ENCODE measurements around the gene ARHGAP27. TPM values are rescaled to one million over a fixed set of nuclear protein-coding genes. Genes with fewer than 3 reads are reported as not detected.
A peak's percentile ranks its signal among the peaks of the same experiment; 100 is the strongest.

ARHGAP27 gene
- total and polyA plus RNA-seq, 2 of the 13 experiments (the other 11 are each of a cell fraction or from before 2014, with no cell fraction given) = 15.5 to 18.9 TPM

- TF ChIP-seq, protein P1, sequence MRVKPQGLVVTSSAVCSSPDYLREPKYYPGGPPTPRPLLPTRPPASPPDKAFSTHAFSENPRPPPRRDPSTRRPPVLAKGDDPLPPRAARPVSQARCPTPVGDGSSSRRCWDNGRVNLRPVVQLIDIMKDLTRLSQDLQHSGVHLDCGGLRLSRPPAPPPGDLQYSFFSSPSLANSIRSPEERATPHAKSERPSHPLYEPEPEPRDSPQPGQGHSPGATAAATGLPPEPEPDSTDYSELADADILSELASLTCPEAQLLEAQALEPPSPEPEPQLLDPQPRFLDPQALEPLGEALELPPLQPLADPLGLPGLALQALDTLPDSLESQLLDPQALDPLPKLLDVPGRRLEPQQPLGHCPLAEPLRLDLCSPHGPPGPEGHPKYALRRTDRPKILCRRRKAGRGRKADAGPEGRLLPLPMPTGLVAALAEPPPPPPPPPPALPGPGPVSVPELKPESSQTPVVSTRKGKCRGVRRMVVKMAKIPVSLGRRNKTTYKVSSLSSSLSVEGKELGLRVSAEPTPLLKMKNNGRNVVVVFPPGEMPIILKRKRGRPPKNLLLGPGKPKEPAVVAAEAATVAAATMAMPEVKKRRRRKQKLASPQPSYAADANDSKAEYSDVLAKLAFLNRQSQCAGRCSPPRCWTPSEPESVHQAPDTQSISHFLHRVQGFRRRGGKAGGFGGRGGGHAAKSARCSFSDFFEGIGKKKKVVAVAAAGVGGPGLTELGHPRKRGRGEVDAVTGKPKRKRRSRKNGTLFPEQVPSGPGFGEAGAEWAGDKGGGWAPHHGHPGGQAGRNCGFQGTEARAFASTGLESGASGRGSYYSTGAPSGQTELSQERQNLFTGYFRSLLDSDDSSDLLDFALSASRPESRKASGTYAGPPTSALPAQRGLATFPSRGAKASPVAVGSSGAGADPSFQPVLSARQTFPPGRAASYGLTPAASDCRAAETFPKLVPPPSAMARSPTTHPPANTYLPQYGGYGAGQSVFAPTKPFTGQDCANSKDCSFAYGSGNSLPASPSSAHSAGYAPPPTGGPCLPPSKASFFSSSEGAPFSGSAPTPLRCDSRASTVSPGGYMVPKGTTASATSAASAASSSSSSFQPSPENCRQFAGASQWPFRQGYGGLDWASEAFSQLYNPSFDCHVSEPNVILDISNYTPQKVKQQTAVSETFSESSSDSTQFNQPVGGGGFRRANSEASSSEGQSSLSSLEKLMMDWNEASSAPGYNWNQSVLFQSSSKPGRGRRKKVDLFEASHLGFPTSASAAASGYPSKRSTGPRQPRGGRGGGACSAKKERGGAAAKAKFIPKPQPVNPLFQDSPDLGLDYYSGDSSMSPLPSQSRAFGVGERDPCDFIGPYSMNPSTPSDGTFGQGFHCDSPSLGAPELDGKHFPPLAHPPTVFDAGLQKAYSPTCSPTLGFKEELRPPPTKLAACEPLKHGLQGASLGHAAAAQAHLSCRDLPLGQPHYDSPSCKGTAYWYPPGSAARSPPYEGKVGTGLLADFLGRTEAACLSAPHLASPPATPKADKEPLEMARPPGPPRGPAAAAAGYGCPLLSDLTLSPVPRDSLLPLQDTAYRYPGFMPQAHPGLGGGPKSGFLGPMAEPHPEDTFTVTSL (CRISPR knock-in tag; IDR thresholded peaks at IDR 0.05; ENCODE audit: borderline replicate concordance) = no peak
- TF ChIP-seq HMG20A (CRISPR knock-in tag; IDR thresholded peaks at IDR 0.05; ENCODE audit: borderline replicate concordance) = no peak
- TF ChIP-seq, protein P2, sequence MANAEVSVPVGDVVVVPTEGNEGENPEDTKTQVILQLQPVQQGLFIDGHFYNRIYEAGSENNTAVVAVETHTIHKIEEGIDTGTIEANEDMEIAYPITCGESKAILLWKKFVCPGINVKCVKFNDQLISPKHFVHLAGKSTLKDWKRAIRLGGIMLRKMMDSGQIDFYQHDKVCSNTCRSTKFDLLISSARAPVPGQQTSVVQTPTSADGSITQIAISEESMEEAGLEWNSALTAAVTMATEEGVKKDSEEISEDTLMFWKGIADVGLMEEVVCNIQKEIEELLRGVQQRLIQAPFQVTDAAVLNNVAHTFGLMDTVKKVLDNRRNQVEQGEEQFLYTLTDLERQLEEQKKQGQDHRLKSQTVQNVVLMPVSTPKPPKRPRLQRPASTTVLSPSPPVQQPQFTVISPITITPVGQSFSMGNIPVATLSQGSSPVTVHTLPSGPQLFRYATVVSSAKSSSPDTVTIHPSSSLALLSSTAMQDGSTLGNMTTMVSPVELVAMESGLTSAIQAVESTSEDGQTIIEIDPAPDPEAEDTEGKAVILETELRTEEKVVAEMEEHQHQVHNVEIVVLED (CRISPR knock-in tag; IDR thresholded peaks at IDR 0.05; ENCODE audit: borderline replicate concordance) = no peak
- TF ChIP-seq, protein P3, sequence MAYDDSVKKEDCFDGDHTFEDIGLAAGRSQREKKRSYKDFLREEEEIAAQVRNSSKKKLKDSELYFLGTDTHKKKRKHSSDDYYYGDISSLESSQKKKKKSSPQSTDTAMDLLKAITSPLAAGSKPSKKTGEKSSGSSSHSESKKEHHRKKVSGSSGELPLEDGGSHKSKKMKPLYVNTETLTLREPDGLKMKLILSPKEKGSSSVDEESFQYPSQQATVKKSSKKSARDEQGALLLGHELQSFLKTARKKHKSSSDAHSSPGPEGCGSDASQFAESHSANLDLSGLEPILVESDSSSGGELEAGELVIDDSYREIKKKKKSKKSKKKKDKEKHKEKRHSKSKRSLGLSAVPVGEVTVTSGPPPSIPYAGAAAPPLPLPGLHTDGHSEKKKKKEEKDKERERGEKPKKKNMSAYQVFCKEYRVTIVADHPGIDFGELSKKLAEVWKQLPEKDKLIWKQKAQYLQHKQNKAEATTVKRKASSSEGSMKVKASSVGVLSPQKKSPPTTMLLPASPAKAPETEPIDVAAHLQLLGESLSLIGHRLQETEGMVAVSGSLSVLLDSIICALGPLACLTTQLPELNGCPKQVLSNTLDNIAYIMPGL (CRISPR knock-in tag; IDR thresholded peaks at IDR 0.05; ENCODE audit: borderline replicate concordance in 1 of 2, low read depth in 1 of 2) = peak in 1 of 2 experiments; percentile 60; a peak in 1 of 4 replicates
- no peak for TF ChIP-seq ZNF10 (CRISPR knock-in tag; IDR thresholded peaks at IDR 0.05; ENCODE audit: borderline replicate concordance, low read depth)
- no peak for TF ChIP-seq ZNF30 (CRISPR knock-in tag; IDR thresholded peaks at IDR 0.05)
- TF ChIP-seq SMARCC2 (IDR thresholded peaks at IDR 0.05) = no peak
- TF ChIP-seq ZNF644 (CRISPR knock-in tag; IDR thresholded peaks at IDR 0.05; ENCODE audit: low read depth) = no peak
- no peak for TF ChIP-seq ZNF124 (CRISPR knock-in tag; IDR thresholded peaks at IDR 0.05)
- TF ChIP-seq ZNF142 (CRISPR knock-in tag; IDR thresholded peaks at IDR 0.05) = peak; percentile 56; the same call in 1 of the 2 replicates
- no peak for TF ChIP-seq MTA3 (CRISPR knock-in tag; IDR thresholded peaks at IDR 0.05)
- no peak for TF ChIP-seq RBFOX2 (IDR thresholded peaks at IDR 0.05; ENCODE audit: low read depth, low read length)
- no peak for TF ChIP-seq FOXP1 (IDR thresholded peaks at IDR 0.05)
- no peak for TF ChIP-seq FOXP1 (CRISPR knock-in tag; IDR thresholded peaks at IDR 0.05)
- TF ChIP-seq IRF2 (CRISPR knock-in tag; IDR thresholded peaks at IDR 0.05) = no peak
These were observed 3.2 kb downstream of the ARHGAP27 start (continued) for GRCh38 chr17:45429339-45430005.

All from HepG2 (cell line).